ENCODE measurements around the gene ACACA. TPM values are rescaled to one million over a fixed set of nuclear protein-coding genes. Genes with fewer than 3 reads are reported as not detected.

Gene ACACA
- total and polyA plus RNA-seq, 9 of the 15 experiments (the other 6 are each of a cell fraction or from before 2014, with no cell fraction given): 35.9 to 135 (median 88.4) TPM

GRCh38 chr17:37060928-37061327 is 345.7 kb downstream of the ACACA start:
- Histone ChIP-seq H3K4me2 (ENCODE audit: insufficient read depth, low read length) (no peak overlapping the region), H3K4me3 (no peak overlapping the region), H3K9me1 (ENCODE audit: control insufficient read depth, insufficient read depth, low read length) (no peaks in the 10 kb centered on the region), H3K9me3 (replicated peaks; ENCODE audit: control insufficient read depth, insufficient read depth, low read depth, low read length) (no peaks in the 10 kb centered on the region), H4K20me1 (replicated peaks; ENCODE audit: control insufficient read depth, insufficient read depth, low read length) (0 out of 2 replicates have a peak, but pooled peaks cover 4% of the 10 kb centered on the region), H2AFZ (ENCODE audit: low read depth, low read length) (no peak overlapping the region), H3K4me1 (replicated peaks in 1 of 2; ENCODE audit: control insufficient read depth in 2 of 2, insufficient read depth in 2 of 2, low read length in 2 of 2) (peaks cover 0 to 5% of the 10 kb centered on the region in 2 experiments; a peak in 1 of 5 replicates), H3K27me3 (ENCODE audit: control insufficient read depth in 2 of 2, insufficient read depth in 2 of 2, low read length in 2 of 2) (peaks cover 26 to 44% of the 10 kb centered on the region in 2 experiments), H3K9ac (ENCODE audit: insufficient read depth in 1 of 2, low read depth in 2 of 2, low read length in 2 of 2) (no peak overlapping the region), H3K27ac (ENCODE audit: extremely low read depth, low read depth, low read length) (no peak overlapping the region), H3K36me3 (ENCODE audit: control insufficient read depth, insufficient read depth, low read length) (peaks cover 15% of the 10 kb centered on the region; the same call in 2 of the 3 replicates), H3K79me2 (ENCODE audit: control insufficient read depth, insufficient read depth, low read length) (no peaks in the 10 kb centered on the region)
- FAIRE-seq (no peak), DNase-seq (ENCODE audit: extremely low read depth in 1 of 4, low spot score in 3 of 4) (no peak), ATAC-seq (no peak)
- 5% methylated on average over 7 of the region's 7 CpGs for WGBS (ENCODE audit: insufficient coverage, low coverage, missing lambda C conversion rate)
- BruUV-seq (replicated peaks): no TSS peak
- in situ Hi-C loops (cut with MboI): no loop called here
- ChIA-PET POLR2A (interaction anchor here (0.8 kb wide), 1 partner anchor 9 kb away, joined by 5 read pairs; no protein-coding TSS in a partner anchor), CTCF (ENCODE audit: low intra/inter-chr PET ratio) (no interaction called here)
- intact Hi-C loops (cut with micrococcal nuclease): no loop called here
- TF ChIP-seq ZKSCAN1 (IDR thresholded peaks at IDR 0.05; ENCODE audit: low read depth, low read length): no peak
- no peak for TF ChIP-seq ZC3H8 (IDR thresholded peaks at IDR 0.05)
- no peak for TF ChIP-seq SAP30 (IDR thresholded peaks at IDR 0.05; ENCODE audit: borderline replicate concordance, insufficient read depth, low read depth, low read length, poor library complexity, severe bottlenecking)
- TF ChIP-seq CLOCK (CRISPR knock-in tag; IDR thresholded peaks at IDR 0.05; ENCODE audit: borderline replicate concordance): no peak
- no peak for TF ChIP-seq ZBTB11 (CRISPR knock-in tag; IDR thresholded peaks at IDR 0.05)
- no peak for TF ChIP-seq REST (IDR thresholded peaks at IDR 0.05; ENCODE audit: borderline replicate concordance)
- TF ChIP-seq REST (CRISPR knock-in tag; IDR thresholded peaks at IDR 0.05; ENCODE audit: low read depth): no peak

Data from K562 (cell line).